HepG2 (cell line): Measurements from ENCODE around the gene ZNF10. TPM values are rescaled to one million over a fixed set of nuclear protein-coding genes. Genes with fewer than 3 reads are reported as not detected.

Experiments used
- CHCHD3 ChIP-seq: sonication (generic); formaldehyde crosslinking; IDR thresholded peaks from 2 replicates; pipeline ENCODE4 v1.8.0; 2022; ENCODE audit warnings: mild to moderate bottlenecking, missing genetic modification reagents, moderate library complexity
- DPF2 ChIP-seq: sonication (generic); formaldehyde crosslinking; IDR thresholded peaks from 2 replicates; pipeline ENCODE4 v1.4.0; 2020; ENCODE audit warnings: mild to moderate bottlenecking, low read depth, missing genetic modification reagents, borderline replicate concordance
- GMEB2 ChIP-seq: IDR thresholded peaks from 2 replicates; pipeline ENCODE4 v1.6.1; 2016; ENCODE audit warnings: missing biosample characterization, missing genetic modification reagents, low read depth
- KDM6A ChIP-seq: IDR thresholded peaks from 2 replicates; pipeline ENCODE4 v1.6.1; 2016; ENCODE audit warnings: low read depth
- MAFG ChIP-seq: sonication (generic); formaldehyde crosslinking; IDR thresholded peaks from 2 replicates; pipeline ENCODE4 v1.5.1; 2020; ENCODE audit warnings: mild to moderate bottlenecking, missing genetic modification reagents
- MYNN ChIP-seq: sonication (generic); formaldehyde crosslinking; IDR thresholded peaks from 2 replicates; pipeline ENCODE4 v1.4.0; 2020; ENCODE audit warnings: mild to moderate bottlenecking, low read depth, missing genetic modification reagents
- NKX3-1 ChIP-seq: sonication (generic); formaldehyde crosslinking; IDR thresholded peaks from 2 replicates; pipeline ENCODE4 v1.5.0; 2020; ENCODE audit warnings: missing genetic modification reagents
- TRIM22 ChIP-seq: fragments of 450-650 bp; IDR thresholded peaks from 2 replicates; pipeline ENCODE4 v1.6.1; 2017
- ZBTB4 ChIP-seq: sonication (generic); formaldehyde crosslinking; IDR thresholded peaks from 2 replicates; pipeline ENCODE4 v1.4.0; 2020; ENCODE audit warnings: missing genetic modification reagents, mild to moderate bottlenecking, borderline replicate concordance
- ZKSCAN1 ChIP-seq: fragments of 150-350 bp; IDR thresholded peaks from 2 replicates; pipeline ENCODE4 v1.6.1; 2014; ENCODE audit warnings: low read length
- ZNF335 ChIP-seq: sonication (generic); formaldehyde crosslinking; IDR thresholded peaks from 2 replicates; pipeline ENCODE4 v1.4.0; 2020; ENCODE audit warnings: missing genetic modification reagents
- ZNF777 ChIP-seq: sonication (generic); formaldehyde crosslinking; IDR thresholded peaks from 2 replicates; pipeline ENCODE4 v1.4.0; 2020; ENCODE audit warnings: missing genetic modification reagents
- ZNF788 ChIP-seq: sonication (generic); formaldehyde crosslinking; IDR thresholded peaks from 2 replicates; pipeline ENCODE4 v1.5.0; 2020; ENCODE audit warnings: mild to moderate bottlenecking, missing genetic modification reagents, borderline replicate concordance
- polyA plus RNA-seq, 8 experiments: library from polyadenylated mRNA; depleted of rRNA in 3 of 8; stranded (reverse) in 7 of 8; unstranded in 1 of 8; fragments of >200 nt; fragmentation: Illumina TruSeq in 4 of 8; extraction: Trizol in 4 of 8; gene quantifications; 2 replicates each; pipeline versions ENCODE4 v1.2.1 to v1.2.3, GENCODE V29; 2011 to 2016; ENCODE audit warnings: low read depth in 4 of 8, missing spikeins in 1 of 8, mixed read lengths in 1 of 8; ENCODE audit not compliant: insufficient read depth in 1 of 8
- total RNA-seq, 5 experiments: library from RNA; depleted of rRNA; stranded (reverse); fragments of >200 nt; fragmentation: Illumina TruSeq; extraction: Trizol; gene quantifications; 2 replicates each; pipeline ENCODE4 v1.2.3, GENCODE V29; 2016; ENCODE audit warnings: low read depth in 1 of 5
- TF ChIP-seq, protein P1 (sequence below): fragments of 450-650 bp; IDR thresholded peaks from 2 replicates; pipeline ENCODE4 v1.6.1; 2017; ENCODE audit warnings: mild to moderate bottlenecking
- TF ChIP-seq, protein P2 (sequence below): sonication (generic); formaldehyde crosslinking; IDR thresholded peaks from 2 replicates; pipeline ENCODE4 v1.8.0; 2022; ENCODE audit warnings: missing genetic modification reagents, mild to moderate bottlenecking, borderline replicate concordance

Gene ZNF10
- total and polyA plus RNA-seq, 2 of the 13 experiments (the other 11 are each of a cell fraction or from before 2014, with no cell fraction given): 2.9 to 6.5 TPM

GRCh38 chr12:133130038-133130807 lies at the start of gene ZNF10, which contains the start of gene ZNF891 (continued):
- TF ChIP-seq, protein P1, sequence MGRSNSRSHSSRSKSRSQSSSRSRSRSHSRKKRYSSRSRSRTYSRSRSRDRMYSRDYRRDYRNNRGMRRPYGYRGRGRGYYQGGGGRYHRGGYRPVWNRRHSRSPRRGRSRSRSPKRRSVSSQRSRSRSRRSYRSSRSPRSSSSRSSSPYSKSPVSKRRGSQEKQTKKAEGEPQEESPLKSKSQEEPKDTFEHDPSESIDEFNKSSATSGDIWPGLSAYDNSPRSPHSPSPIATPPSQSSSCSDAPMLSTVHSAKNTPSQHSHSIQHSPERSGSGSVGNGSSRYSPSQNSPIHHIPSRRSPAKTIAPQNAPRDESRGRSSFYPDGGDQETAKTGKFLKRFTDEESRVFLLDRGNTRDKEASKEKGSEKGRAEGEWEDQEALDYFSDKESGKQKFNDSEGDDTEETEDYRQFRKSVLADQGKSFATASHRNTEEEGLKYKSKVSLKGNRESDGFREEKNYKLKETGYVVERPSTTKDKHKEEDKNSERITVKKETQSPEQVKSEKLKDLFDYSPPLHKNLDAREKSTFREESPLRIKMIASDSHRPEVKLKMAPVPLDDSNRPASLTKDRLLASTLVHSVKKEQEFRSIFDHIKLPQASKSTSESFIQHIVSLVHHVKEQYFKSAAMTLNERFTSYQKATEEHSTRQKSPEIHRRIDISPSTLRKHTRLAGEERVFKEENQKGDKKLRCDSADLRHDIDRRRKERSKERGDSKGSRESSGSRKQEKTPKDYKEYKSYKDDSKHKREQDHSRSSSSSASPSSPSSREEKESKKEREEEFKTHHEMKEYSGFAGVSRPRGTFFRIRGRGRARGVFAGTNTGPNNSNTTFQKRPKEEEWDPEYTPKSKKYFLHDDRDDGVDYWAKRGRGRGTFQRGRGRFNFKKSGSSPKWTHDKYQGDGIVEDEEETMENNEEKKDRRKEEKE: no peak
- TF ChIP-seq NKX3-1 (CRISPR knock-in tag): peak; percentile 47; the same call in 1 of the 2 replicates
- no peak for TF ChIP-seq MYNN
- no peak for TF ChIP-seq TRIM22
- TF ChIP-seq ZNF777: peak; percentile 80
- TF ChIP-seq KDM6A (CRISPR knock-in tag): no peak
- TF ChIP-seq MAFG (CRISPR knock-in tag): no peak
- TF ChIP-seq ZNF788 (CRISPR knock-in tag): peak; percentile 77; the same call in 1 of the 2 replicates
- TF ChIP-seq, protein P2, sequence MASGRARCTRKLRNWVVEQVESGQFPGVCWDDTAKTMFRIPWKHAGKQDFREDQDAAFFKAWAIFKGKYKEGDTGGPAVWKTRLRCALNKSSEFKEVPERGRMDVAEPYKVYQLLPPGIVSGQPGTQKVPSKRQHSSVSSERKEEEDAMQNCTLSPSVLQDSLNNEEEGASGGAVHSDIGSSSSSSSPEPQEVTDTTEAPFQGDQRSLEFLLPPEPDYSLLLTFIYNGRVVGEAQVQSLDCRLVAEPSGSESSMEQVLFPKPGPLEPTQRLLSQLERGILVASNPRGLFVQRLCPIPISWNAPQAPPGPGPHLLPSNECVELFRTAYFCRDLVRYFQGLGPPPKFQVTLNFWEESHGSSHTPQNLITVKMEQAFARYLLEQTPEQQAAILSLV (CRISPR knock-in tag): peak; percentile 94
- peak; percentile 94 for TF ChIP-seq GMEB2 (CRISPR knock-in tag)
- TF ChIP-seq CHCHD3: no peak
- no peak for TF ChIP-seq ZKSCAN1
- TF ChIP-seq DPF2 (CRISPR knock-in tag): no peak
- TF ChIP-seq ZNF335: peak; percentile 98
- 0 out of 2 replicates have a peak, but pooled peaks have one; percentile 55 for TF ChIP-seq ZBTB4 (CRISPR knock-in tag)
